ENCODE data around the gene FAM20C.
"Not testable (repeated sequence)": the region's sequence is repeated elsewhere in the genome, so short reads cannot be mapped to it uniquely, and the experiment has no call there.

FAM20C gene

GRCh38 chr7:242826-243579, 50.6 kb downstream of the FAM20C start:
- not testable (repeated sequence) for DNase-seq (ENCODE audit: low read depth in 2 of 2)

- not testable (repeated sequence) for DNase-seq (ENCODE audit: low read depth in 2 of 2)
These were observed 51.2 kb downstream of the FAM20C start for GRCh38 chr7:243580-243978.

- no peak for DNase-seq (ENCODE audit: low read depth in 2 of 2)
These were observed 52.6 kb downstream of the FAM20C start for GRCh38 chr7:244974-245373.

- no peak for DNase-seq (ENCODE audit: low read depth in 2 of 2)
These were observed 53.4 kb downstream of the FAM20C start for GRCh38 chr7:245574-246295.

- no peak for DNase-seq (ENCODE audit: low read depth in 2 of 2)
These were observed 54.1 kb downstream of the FAM20C start for GRCh38 chr7:246451-246850.

- DNase-seq (ENCODE audit: low read depth in 2 of 2) = no peak
These were observed 54.8 kb downstream of the FAM20C start for GRCh38 chr7:247181-247580.

- DNase-seq (ENCODE audit: low read depth in 2 of 2) = no peak
These were observed 55.3 kb downstream of the FAM20C start for GRCh38 chr7:247636-248035.

- no peak for DNase-seq (ENCODE audit: low read depth in 2 of 2)
These were observed 56.5 kb downstream of the FAM20C start for GRCh38 chr7:248732-249435.

- no peak for DNase-seq (ENCODE audit: low read depth in 2 of 2)
These were observed 57.6 kb downstream of the FAM20C start for GRCh38 chr7:249989-250388.

- DNase-seq (ENCODE audit: low read depth in 2 of 2) = no peak
These were observed 58.2 kb downstream of the FAM20C start for GRCh38 chr7:250523-250922.

- no peak for DNase-seq (ENCODE audit: low read depth in 2 of 2)
These were observed 58.6 kb downstream of the FAM20C start for GRCh38 chr7:251005-251404.

GRCh38 chr7:251446-252175, 59.2 kb downstream of the FAM20C start:
- no peak for DNase-seq (ENCODE audit: low read depth in 2 of 2)

GRCh38 chr7:252216-252965, 60.0 kb downstream of the FAM20C start:
- no peak for DNase-seq (ENCODE audit: low read depth in 2 of 2)

GRCh38 chr7:252981-253380, 60.6 kb downstream of the FAM20C start:
- no peak for DNase-seq (ENCODE audit: low read depth in 2 of 2)

- DNase-seq (ENCODE audit: low read depth in 2 of 2) = no peak
These were observed 61.4 kb downstream of the FAM20C start for GRCh38 chr7:253581-254336.

- DNase-seq (ENCODE audit: low read depth in 2 of 2) = no peak
These were observed 62.1 kb downstream of the FAM20C start for GRCh38 chr7:254337-255037.

- DNase-seq (ENCODE audit: low read depth in 2 of 2) = no peak
These were observed 62.7 kb downstream of the FAM20C start for GRCh38 chr7:255038-255435.

GRCh38 chr7:255721-256361, 63.5 kb downstream of the FAM20C start:
- no peak for DNase-seq (ENCODE audit: low read depth in 2 of 2)

GRCh38 chr7:256461-256940, 64.1 kb downstream of the FAM20C start:
- no peak for DNase-seq (ENCODE audit: low read depth in 2 of 2)
